ENCODE results near the gene TEAD3.

Gene TEAD3

GRCh38 chr6:35493307-35493983 is 3.4 kb downstream of the TEAD3 start:
- H3K4me3 ChIP-seq (ENCODE audit: low read length), result no peak overlapping the region
- peaks cover 60% of the 10 kb centered on the region for H3K4me1 ChIP-seq (ENCODE audit: insufficient read depth, low read length)

GRCh38 chr6:35492974-35493284 is 4.0 kb downstream of the TEAD3 start:
- Histone ChIP-seq H3K9me3 (ENCODE audit: low read length) (no peaks in the 10 kb centered on the region), H3K27me3 (ENCODE audit: insufficient read depth, low read length) (no peaks in the 10 kb centered on the region), H3K4me1 (ENCODE audit: insufficient read depth, low read length) (peaks cover 60% of the 10 kb centered on the region), H3K36me3 (ENCODE audit: insufficient read depth, low read length) (no peaks in the 10 kb centered on the region), H3K4me3 (ENCODE audit: low read length) (no peak overlapping the region), H2AFZ (ENCODE audit: low read depth, low read length) (no peak overlapping the region)

More at GRCh38 chr6:35493307-35493983, 3.4 kb downstream of the TEAD3 start:
- H3K36me3 ChIP-seq (ENCODE audit: insufficient read depth, low read length), result no peaks in the 10 kb centered on the region
- no peak overlapping the region for H2AFZ ChIP-seq (ENCODE audit: low read depth, low read length)
- no peaks in the 10 kb centered on the region for H3K9me3 ChIP-seq (ENCODE audit: low read length)
- H3K27me3 ChIP-seq (ENCODE audit: insufficient read depth, low read length), result no peaks in the 10 kb centered on the region

DNA sequence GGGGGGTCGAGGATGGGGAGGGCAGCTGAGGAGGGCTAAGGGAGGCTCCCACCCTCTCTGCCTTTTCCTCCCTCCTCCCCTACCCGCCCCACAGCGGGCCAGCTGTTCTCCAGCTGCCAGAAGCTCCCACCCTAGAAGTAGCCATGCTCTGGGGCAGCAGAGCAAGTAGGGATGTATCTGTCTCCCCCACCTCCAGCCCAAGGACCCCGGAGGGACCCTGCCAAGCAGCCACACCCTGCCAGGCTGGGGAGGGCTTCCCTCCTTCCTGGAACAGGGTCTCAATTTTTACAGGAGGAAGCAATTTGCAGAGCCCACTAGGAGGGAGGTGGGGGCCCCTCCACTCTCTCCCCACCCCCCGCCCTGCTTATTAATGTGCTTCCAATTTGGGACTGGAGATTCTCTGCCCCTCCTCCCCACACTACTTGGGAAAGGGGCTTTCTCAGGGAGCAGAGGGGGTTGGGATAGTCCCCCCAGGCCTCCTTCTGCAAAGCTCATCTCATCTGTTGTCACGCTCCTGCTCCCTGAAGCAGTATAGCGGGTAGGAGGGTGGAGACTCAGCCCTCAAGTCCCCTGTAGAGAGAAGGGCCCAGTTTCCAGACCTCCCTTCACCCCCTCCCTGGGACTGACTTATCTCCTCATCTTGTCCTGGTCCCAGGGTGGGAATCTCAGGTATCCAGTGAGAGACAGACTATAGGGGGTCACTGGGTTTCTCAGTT is 4.5 kb downstream of the TEAD3 start:
- Histone ChIP-seq H3K27me3 (ENCODE audit: insufficient read depth, low read length) (no peaks in the 10 kb centered on the region), H3K36me3 (ENCODE audit: insufficient read depth, low read length) (no peaks in the 10 kb centered on the region), H3K4me3 (ENCODE audit: low read length) (no peak overlapping the region), H3K4me1 (ENCODE audit: insufficient read depth, low read length) (peaks cover 60% of the 10 kb centered on the region), H2AFZ (ENCODE audit: low read depth, low read length) (no peak overlapping the region), H3K9me3 (ENCODE audit: low read length) (no peaks in the 10 kb centered on the region)

DNA sequence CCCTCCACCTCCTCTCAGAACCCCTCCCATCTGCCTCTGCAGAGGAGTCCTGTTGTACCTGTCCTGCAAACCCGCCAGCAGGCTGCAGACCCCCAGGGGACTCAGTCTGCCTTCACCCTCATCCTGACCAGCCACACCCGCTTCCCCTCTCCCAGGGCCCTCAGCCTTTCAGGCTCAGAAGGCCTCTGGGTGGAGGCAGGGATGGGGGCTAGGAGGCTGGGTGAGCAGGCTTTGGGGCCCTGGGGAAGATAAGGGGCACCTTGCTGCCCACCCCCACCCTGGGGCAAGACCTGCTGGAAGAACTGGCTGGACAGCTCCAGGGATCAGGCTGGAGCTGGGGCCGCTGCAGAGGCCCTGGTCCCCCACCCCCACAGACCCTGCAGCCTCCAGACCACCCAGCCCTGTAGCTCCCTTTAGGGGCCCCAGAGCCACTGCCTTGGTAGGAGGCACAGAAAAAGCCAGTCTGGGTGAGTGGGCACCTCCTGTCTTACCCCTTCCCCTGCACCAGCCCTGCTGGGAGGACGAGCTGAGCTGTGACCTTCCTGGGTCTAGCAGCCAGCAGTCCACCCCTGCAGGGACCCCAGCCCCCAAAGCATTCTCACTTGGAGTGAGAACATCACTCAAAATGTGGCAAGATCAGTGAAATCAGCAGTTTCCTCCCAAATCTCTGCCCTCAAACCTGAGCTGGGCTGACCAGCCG is 5.2 kb downstream of the TEAD3 start:
- H3K4me3 ChIP-seq (ENCODE audit: low read length), result no peak overlapping the region
- H3K9me3 ChIP-seq (ENCODE audit: low read length), result no peaks in the 10 kb centered on the region
- H3K4me1 ChIP-seq (ENCODE audit: insufficient read depth, low read length), result peaks cover 60% of the 10 kb centered on the region
- H3K27me3 ChIP-seq (ENCODE audit: insufficient read depth, low read length), result no peaks in the 10 kb centered on the region
- H2AFZ ChIP-seq (ENCODE audit: low read depth, low read length), result no peak overlapping the region
- H3K36me3 ChIP-seq (ENCODE audit: insufficient read depth, low read length), result no peaks in the 10 kb centered on the region

GRCh38 chr6:35490821-35491557 is 5.9 kb downstream of the TEAD3 start:
- H3K4me3 ChIP-seq (ENCODE audit: low read length), result peak overlapping the region; percentile 19
- no peaks in the 10 kb centered on the region for H3K27me3 ChIP-seq (ENCODE audit: insufficient read depth, low read length)
- peak overlapping the region; percentile 7 for H2AFZ ChIP-seq (ENCODE audit: low read depth, low read length)
- peaks cover 60% of the 10 kb centered on the region for H3K4me1 ChIP-seq (ENCODE audit: insufficient read depth, low read length)
- no peaks in the 10 kb centered on the region for H3K36me3 ChIP-seq (ENCODE audit: insufficient read depth, low read length)
- no peaks in the 10 kb centered on the region for H3K9me3 ChIP-seq (ENCODE audit: low read length)

GRCh38 chr6:35489995-35490791 is 6.7 kb downstream of the TEAD3 start:
- Histone ChIP-seq H2AFZ (ENCODE audit: low read depth, low read length) (peak overlapping the region; percentile 7), H3K4me1 (ENCODE audit: insufficient read depth, low read length) (peaks cover 59% of the 10 kb centered on the region), H3K36me3 (ENCODE audit: insufficient read depth, low read length) (no peaks in the 10 kb centered on the region), H3K27me3 (ENCODE audit: insufficient read depth, low read length) (no peaks in the 10 kb centered on the region), H3K4me3 (ENCODE audit: low read length) (peak overlapping the region; percentile 19), H3K9me3 (ENCODE audit: low read length) (no peaks in the 10 kb centered on the region)

GRCh38 chr6:35489066-35489465 is 7.8 kb downstream of the TEAD3 start:
- H2AFZ ChIP-seq (ENCODE audit: low read depth, low read length), result no peak overlapping the region
- peaks cover 49% of the 10 kb centered on the region for H3K4me1 ChIP-seq (ENCODE audit: insufficient read depth, low read length)
- no peaks in the 10 kb centered on the region for H3K27me3 ChIP-seq (ENCODE audit: insufficient read depth, low read length)
- no peaks in the 10 kb centered on the region for H3K36me3 ChIP-seq (ENCODE audit: insufficient read depth, low read length)
- H3K4me3 ChIP-seq (ENCODE audit: low read length), result no peak overlapping the region
- no peaks in the 10 kb centered on the region for H3K9me3 ChIP-seq (ENCODE audit: low read length)

GRCh38 chr6:35488517-35488862 is 8.4 kb downstream of the TEAD3 start:
- no peaks in the 10 kb centered on the region for H3K36me3 ChIP-seq (ENCODE audit: insufficient read depth, low read length)

GRCh38 chr6:35487658-35488516 is 9.0 kb downstream of the TEAD3 start:
- H3K4me1 ChIP-seq (ENCODE audit: insufficient read depth, low read length), result peaks cover 37% of the 10 kb centered on the region

More at GRCh38 chr6:35488517-35488862, 8.4 kb downstream of the TEAD3 start:
- peaks cover 43% of the 10 kb centered on the region for H3K4me1 ChIP-seq (ENCODE audit: insufficient read depth, low read length)
- no peaks in the 10 kb centered on the region for H3K27me3 ChIP-seq (ENCODE audit: insufficient read depth, low read length)
- no peaks in the 10 kb centered on the region for H3K9me3 ChIP-seq (ENCODE audit: low read length)
- H3K4me3 ChIP-seq (ENCODE audit: low read length), result no peak overlapping the region
- no peak overlapping the region for H2AFZ ChIP-seq (ENCODE audit: low read depth, low read length)

GRCh38 chr6:35486005-35486925 is 10.6 kb downstream of the TEAD3 start:
- Histone ChIP-seq H2AFZ (ENCODE audit: low read depth, low read length) (no peak overlapping the region), H3K9me3 (ENCODE audit: low read length) (no peaks in the 10 kb centered on the region), H3K4me3 (ENCODE audit: low read length) (no peak overlapping the region), H3K4me1 (ENCODE audit: insufficient read depth, low read length) (peaks cover 21% of the 10 kb centered on the region), H3K27me3 (ENCODE audit: insufficient read depth, low read length) (no peaks in the 10 kb centered on the region), H3K36me3 (ENCODE audit: insufficient read depth, low read length) (no peaks in the 10 kb centered on the region)

More at GRCh38 chr6:35487658-35488516, 9.0 kb downstream of the TEAD3 start:
- no peaks in the 10 kb centered on the region for H3K27me3 ChIP-seq (ENCODE audit: insufficient read depth, low read length)
- no peaks in the 10 kb centered on the region for H3K9me3 ChIP-seq (ENCODE audit: low read length)
- H2AFZ ChIP-seq (ENCODE audit: low read depth, low read length), result no peak overlapping the region
- no peak overlapping the region for H3K4me3 ChIP-seq (ENCODE audit: low read length)
- H3K36me3 ChIP-seq (ENCODE audit: insufficient read depth, low read length), result no peaks in the 10 kb centered on the region

- Histone ChIP-seq H3K4me1 (ENCODE audit: insufficient read depth, low read length) (peaks cover 12% of the 10 kb centered on the region), H3K4me3 (ENCODE audit: low read length) (no peak overlapping the region), H3K36me3 (ENCODE audit: insufficient read depth, low read length) (no peaks in the 10 kb centered on the region), H2AFZ (ENCODE audit: low read depth, low read length) (no peak overlapping the region), H3K9me3 (ENCODE audit: low read length) (no peaks in the 10 kb centered on the region), H3K27me3 (ENCODE audit: insufficient read depth, low read length) (no peaks in the 10 kb centered on the region)
Measured at GRCh38 chr6:35485402-35485877, 11.4 kb downstream of the TEAD3 start.
